ENCODE data around the gene CRYAB.
A peak's percentile ranks its signal among the peaks of the same experiment; 100 is the strongest.

DNA sequence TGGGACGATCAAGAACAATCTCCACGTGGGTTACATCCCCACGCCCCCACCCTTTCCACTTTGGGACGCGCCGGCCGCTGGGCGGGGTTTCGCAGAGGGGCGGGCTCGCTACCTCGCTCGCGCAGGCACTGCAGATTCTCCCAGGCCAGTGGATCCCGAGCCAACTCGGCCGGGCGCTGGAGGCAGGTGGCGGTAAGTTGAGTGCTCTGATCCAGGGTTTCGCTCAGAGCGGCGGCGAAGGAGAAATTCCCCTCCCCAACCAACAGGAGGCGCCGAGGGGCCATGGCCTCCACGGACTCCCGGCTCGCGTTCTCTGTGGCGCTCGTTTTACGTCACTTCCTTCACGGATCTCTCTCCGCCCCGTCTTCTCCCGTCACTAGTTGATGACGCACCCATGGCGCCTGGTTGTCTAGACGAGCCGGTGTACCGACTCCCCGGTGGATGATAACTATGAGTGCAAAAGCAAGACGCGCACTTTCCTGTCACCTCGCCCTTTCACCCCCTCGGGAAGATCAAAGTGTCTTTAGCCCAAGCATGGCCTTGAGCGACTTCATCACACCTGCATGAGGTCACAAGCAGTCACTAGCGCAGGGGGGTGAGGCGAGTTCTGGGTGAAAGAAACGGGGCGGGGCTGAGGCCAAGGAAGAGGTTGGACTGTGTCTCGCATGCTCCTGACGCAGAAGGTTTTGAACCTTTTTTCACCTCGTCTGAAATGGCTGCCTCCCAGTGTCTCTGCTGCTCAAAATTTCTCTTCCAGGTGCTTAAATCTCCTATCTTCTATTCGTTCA is 32.5 kb downstream of the CRYAB start, which contains the start of the genes CFAP68 and FDXACB1:
- TF ChIP-seq POLR2A (IDR thresholded peaks at IDR 0.05) (peak; percentile 70 to 81), CTCF (IDR thresholded peaks at IDR 0.05) (peak; percentile 96 to 99 (median 98))
